Trophoblast cell (in vitro differentiated cells and primary cell): ENCODE data around the gene SLC6A19.

Experiments
- DNase-seq, 2 donors: peaks; one replicate each; pipeline ENCODE4 v3.0.0-alpha.2; 2016
- H2AFZ ChIP-seq: 2 replicates; pipeline ENCODE4 v1.6.1; 2013; ENCODE audit warnings: low read length, moderate library complexity, mild to moderate bottlenecking; ENCODE audit not compliant: insufficient read depth, poor library complexity
- H2AK5ac ChIP-seq: 2 replicates; pipeline ENCODE4 v1.6.1; 2013; ENCODE audit warnings: mild to moderate bottlenecking, low read length
- H2BK120ac ChIP-seq: 2 replicates; pipeline ENCODE4 v1.6.1; 2013; ENCODE audit warnings: low read length, mild to moderate bottlenecking, moderate library complexity; ENCODE audit not compliant: insufficient read depth, poor library complexity
- H2BK12ac ChIP-seq: 2 replicates; pipeline ENCODE4 v1.6.1; 2013; ENCODE audit warnings: mild to moderate bottlenecking, low read length, moderate library complexity
- H2BK5ac ChIP-seq: 2 replicates; pipeline ENCODE4 v1.6.1; 2013; ENCODE audit warnings: low read length, low read depth, moderate library complexity, mild to moderate bottlenecking; ENCODE audit not compliant: poor library complexity
- H3K14ac ChIP-seq: 2 replicates; pipeline ENCODE4 v1.6.1; 2013; ENCODE audit warnings: mild to moderate bottlenecking, low read length
- H3K18ac ChIP-seq: 2 replicates; pipeline ENCODE4 v1.6.1; 2013; ENCODE audit warnings: mild to moderate bottlenecking, low read length
- H3K23ac ChIP-seq: 2 replicates; pipeline ENCODE4 v1.6.1; 2013; ENCODE audit warnings: low read length
- H3K27ac ChIP-seq: 2 replicates; pipeline ENCODE4 v1.5.1; 2013; ENCODE audit warnings: low read depth, mild to moderate bottlenecking, inconsistent platforms, low read length, moderate library complexity
- H3K27me3 ChIP-seq: 2 replicates; pipeline ENCODE4 v1.6.1; 2013; ENCODE audit warnings: inconsistent platforms, mild to moderate bottlenecking, low read length, moderate library complexity; ENCODE audit not compliant: insufficient read depth
- H3K36me3 ChIP-seq, 2 experiments: 1 replicate in 1 of 2; 2 replicates in 1 of 2; pipeline ENCODE4 v1.6.1; 2013; ENCODE audit warnings: low read length in 2 of 2, mild to moderate bottlenecking in 2 of 2, moderate library complexity in 1 of 2; ENCODE audit not compliant: insufficient read depth in 2 of 2, control insufficient read depth in 1 of 2
- H3K4ac ChIP-seq: 2 replicates; pipeline ENCODE4 v1.6.1; 2013; ENCODE audit warnings: low read depth, mild to moderate bottlenecking, low read length, moderate library complexity
- H3K4me1 ChIP-seq, 2 experiments: 1 replicate in 1 of 2; 2 replicates in 1 of 2; pipeline ENCODE4 v1.6.1; 2013; ENCODE audit warnings: low read length in 2 of 2, mild to moderate bottlenecking in 2 of 2, moderate library complexity in 1 of 2; ENCODE audit not compliant: insufficient read depth in 2 of 2, control insufficient read depth in 1 of 2
- H3K4me2 ChIP-seq: 2 replicates; pipeline ENCODE4 v1.6.1; 2013; ENCODE audit warnings: inconsistent platforms, mild to moderate bottlenecking, low read length, moderate library complexity
- H3K4me3 ChIP-seq: 2 replicates; pipeline ENCODE4 v1.5.1; 2013; ENCODE audit warnings: mild to moderate bottlenecking, low read depth, low read length, inconsistent platforms
- H3K79me1 ChIP-seq: one replicate; pipeline ENCODE4 v1.6.1; 2013; ENCODE audit warnings: low read length
- H3K79me2 ChIP-seq: 2 replicates; pipeline ENCODE4 v1.6.1; 2013; ENCODE audit warnings: low read length, mild to moderate bottlenecking; ENCODE audit not compliant: control insufficient read depth, insufficient read depth, poor library complexity
- H3K9ac ChIP-seq: 2 replicates; pipeline ENCODE4 v1.6.1; 2013; ENCODE audit warnings: mild to moderate bottlenecking, low read length
- H3K9me3 ChIP-seq: 2 replicates; pipeline ENCODE4 v1.6.1; 2013; ENCODE audit warnings: low read depth, mild to moderate bottlenecking, control low read depth, inconsistent platforms, low read length; ENCODE audit not compliant: insufficient read depth
- H4K12ac ChIP-seq: 2 replicates; pipeline ENCODE4 v1.6.1; 2013; ENCODE audit warnings: low read depth, mild to moderate bottlenecking, low read length, moderate library complexity
- H4K8ac ChIP-seq: 2 replicates; pipeline ENCODE4 v1.6.1; 2013; ENCODE audit warnings: low read depth, mild to moderate bottlenecking, low read length, moderate library complexity
- H4K91ac ChIP-seq: one replicate; pipeline ENCODE4 v1.6.1; 2013; ENCODE audit warnings: low read depth, mild to moderate bottlenecking, low read length, moderate library complexity
- WGBS: extraction: QIAGEN DNeasy Blood & Tissue Kit; methylation state at CpG from one replicate; pipeline ENCODE4 v1.1.7; 2013; ENCODE audit warnings: missing lambda C conversion rate; ENCODE audit not compliant: insufficient read length, insufficient coverage; ENCODE audit errors: extremely low coverage; 5-methylcytosine and 5-hydroxymethylcytosine counted together

Gene SLC6A19

GRCh38 chr5:1212271-1212670 lies 10.9 kb downstream of the SLC6A19 start:
- Histone ChIP-seq H2AFZ (no peak overlapping the region), H3K79me1 (no peaks in the 10 kb centered on the region)
- WGBS, result no CpG with 5 or more reads among the region's 20 CpGs

DNA sequence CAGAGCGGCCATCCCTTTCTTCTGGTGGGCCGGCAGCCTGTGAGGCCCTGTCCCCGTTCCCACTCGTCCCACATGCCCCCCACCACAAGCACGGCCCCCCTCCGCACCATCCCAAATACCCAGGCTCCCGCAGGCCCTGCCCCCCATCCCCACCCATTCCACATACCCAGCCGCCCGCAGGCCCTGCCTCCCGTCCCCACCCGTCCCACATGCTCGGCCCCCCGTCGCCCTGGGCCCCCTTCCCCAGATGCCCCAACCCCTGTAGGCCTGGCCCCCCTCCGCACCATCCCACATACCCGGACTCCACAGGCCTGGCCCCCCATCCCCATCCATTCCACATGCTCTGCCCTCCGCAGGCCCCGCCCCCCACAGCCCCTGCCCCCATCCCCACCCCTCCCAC lies 11.5 kb downstream of the SLC6A19 start:
- DNase-seq, result no peak
- no peaks in the 10 kb centered on the region for H3K79me2 ChIP-seq

More at GRCh38 chr5:1212271-1212670, 10.9 kb downstream of the SLC6A19 start:
- Histone ChIP-seq H2AK5ac (no peak overlapping the region), H2BK12ac (no peak overlapping the region), H2BK5ac (no peak overlapping the region), H3K4me3 (no peak overlapping the region), H3K4me2 (no peak overlapping the region), H3K14ac (no peak overlapping the region), H3K27ac (no peak overlapping the region), H3K18ac (no peak overlapping the region), H3K9ac (no peak overlapping the region), H3K4me1 (no peaks in the 10 kb centered on the region), H3K23ac (no peak overlapping the region), H4K91ac (no peak overlapping the region), H3K4ac (no peak overlapping the region), H3K79me2 (no peaks in the 10 kb centered on the region), H3K36me3 (no peaks in the 10 kb centered on the region), H3K9me3 (peaks cover 19% of the 10 kb centered on the region), H4K12ac (no peak overlapping the region), H2BK120ac (no peak overlapping the region), H4K8ac (no peak overlapping the region), H3K27me3 (no peaks in the 10 kb centered on the region)
- DNase-seq, result no peak

DNA sequence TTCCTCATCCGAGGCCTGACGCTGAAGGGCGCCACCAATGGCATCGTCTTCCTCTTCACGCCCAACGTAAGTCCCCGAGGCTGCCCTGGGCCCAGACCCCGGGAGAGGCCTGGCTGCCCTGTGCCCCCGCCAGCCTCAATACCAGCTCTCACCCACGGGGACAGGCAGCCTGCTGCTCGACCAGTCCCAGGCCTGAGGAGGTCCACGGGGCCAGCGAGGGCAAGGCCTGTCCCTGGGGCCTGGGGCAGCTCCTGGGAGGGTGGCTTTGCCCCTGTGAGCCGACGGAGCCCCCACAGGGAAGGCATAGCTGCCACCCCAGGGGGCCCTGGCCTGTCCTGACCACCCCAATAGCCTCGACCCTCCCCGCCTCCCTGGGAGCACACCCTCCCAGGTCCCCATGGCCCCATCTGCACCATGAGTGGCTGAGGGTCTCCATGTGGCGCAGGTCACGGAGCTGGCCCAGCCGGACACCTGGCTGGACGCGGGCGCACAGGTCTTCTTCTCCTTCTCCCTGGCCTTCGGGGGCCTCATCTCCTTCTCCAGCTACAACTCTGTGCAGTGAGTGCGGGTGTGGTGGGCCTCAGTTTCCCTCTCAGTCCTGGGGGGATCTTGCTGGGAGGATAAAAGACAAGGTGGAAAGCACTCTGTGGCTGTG lies 12.2 kb downstream of the SLC6A19 start:
- H3K79me2 ChIP-seq, result no peaks in the 10 kb centered on the region
- no peak overlapping the region for H3K4me3 ChIP-seq
- H3K79me1 ChIP-seq, result no peaks in the 10 kb centered on the region
- H3K27ac ChIP-seq, result no peak overlapping the region
- no peak overlapping the region for H2BK120ac ChIP-seq
- no peak overlapping the region for H3K9ac ChIP-seq
- no peak overlapping the region for H2BK12ac ChIP-seq
- no peaks in the 10 kb centered on the region for H3K36me3 ChIP-seq
- H3K27me3 ChIP-seq, result no peaks in the 10 kb centered on the region
- no peak overlapping the region for H2BK5ac ChIP-seq
- no peak overlapping the region for H2AFZ ChIP-seq
- no peak overlapping the region for H2AK5ac ChIP-seq
- no peak overlapping the region for H3K14ac ChIP-seq
- no peak overlapping the region for H4K91ac ChIP-seq
- DNase-seq, result no peak
- H3K23ac ChIP-seq, result no peak overlapping the region
- peaks cover 19% of the 10 kb centered on the region for H3K9me3 ChIP-seq
- no peak overlapping the region for H3K18ac ChIP-seq
- no peak overlapping the region for H3K4ac ChIP-seq
- no peak overlapping the region for H4K8ac ChIP-seq
- no peaks in the 10 kb centered on the region for H3K4me1 ChIP-seq
- WGBS, result no CpG with 5 or more reads among the region's 25 CpGs
- H4K12ac ChIP-seq, result no peak overlapping the region
- no peak overlapping the region for H3K4me2 ChIP-seq

More for the DNA sequence above, 11.5 kb downstream of the SLC6A19 start:
- no peaks in the 10 kb centered on the region for H3K36me3 ChIP-seq
- H2BK5ac ChIP-seq, result no peak overlapping the region
- no peaks in the 10 kb centered on the region for H3K79me1 ChIP-seq
- peaks cover 19% of the 10 kb centered on the region for H3K9me3 ChIP-seq
- H3K27ac ChIP-seq, result no peak overlapping the region
- no peak overlapping the region for H3K14ac ChIP-seq
- WGBS, result no CpG with 5 or more reads among the region's 18 CpGs
- H4K12ac ChIP-seq, result no peak overlapping the region
- no peak overlapping the region for H3K4ac ChIP-seq
- no peak overlapping the region for H2BK12ac ChIP-seq
- no peak overlapping the region for H4K8ac ChIP-seq
- no peak overlapping the region for H3K23ac ChIP-seq
- H3K4me2 ChIP-seq, result no peak overlapping the region
- no peak overlapping the region for H2AK5ac ChIP-seq
- no peak overlapping the region for H4K91ac ChIP-seq
- no peak overlapping the region for H2AFZ ChIP-seq
- no peak overlapping the region for H3K9ac ChIP-seq
- H3K4me3 ChIP-seq, result no peak overlapping the region
- no peaks in the 10 kb centered on the region for H3K4me1 ChIP-seq
- H3K18ac ChIP-seq, result no peak overlapping the region
- H2BK120ac ChIP-seq, result no peak overlapping the region
- H3K27me3 ChIP-seq, result no peaks in the 10 kb centered on the region

DNA sequence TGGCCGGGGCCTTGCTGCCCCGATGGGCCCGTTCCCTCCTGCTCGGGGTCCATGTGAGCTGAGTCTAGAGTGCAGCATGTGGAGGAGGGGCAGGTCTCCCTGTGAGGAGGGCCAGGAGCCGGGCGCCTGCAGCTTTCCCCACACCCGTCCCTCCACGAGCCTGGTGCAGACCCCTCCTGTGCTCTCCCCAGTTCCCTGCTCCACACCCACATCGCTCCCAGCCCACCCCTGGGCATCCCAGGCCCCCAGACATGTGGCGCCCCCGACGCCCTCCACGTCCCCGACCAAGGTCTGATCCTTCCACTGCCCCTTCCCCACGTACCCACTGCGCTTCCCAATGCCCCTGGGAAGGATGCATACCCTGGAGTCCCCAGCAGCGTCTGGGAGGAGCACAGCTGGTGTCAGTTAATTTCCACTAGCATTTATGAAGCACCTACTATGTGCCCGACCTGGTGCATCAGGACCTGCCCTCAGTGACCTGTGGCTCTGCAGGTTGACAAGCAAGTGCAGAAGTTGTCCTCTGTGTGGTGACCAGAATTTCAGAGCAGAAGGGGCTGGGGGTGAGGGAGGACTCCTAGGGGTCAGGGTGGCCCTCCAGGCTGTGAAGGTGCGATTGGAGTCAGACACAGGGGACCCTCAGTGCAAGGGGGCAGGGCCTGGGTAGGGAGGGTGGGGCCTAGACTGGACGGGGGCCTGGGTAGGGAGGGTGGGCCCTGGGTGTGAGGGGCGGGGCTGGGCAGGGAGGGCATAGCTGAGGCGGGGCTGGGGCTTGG lies 13.0 kb downstream of the SLC6A19 start:
- no peaks in the 10 kb centered on the region for H3K79me1 ChIP-seq
- no peak overlapping the region for H4K12ac ChIP-seq
- DNase-seq, result no peak
- H2AK5ac ChIP-seq, result no peak overlapping the region
- no peaks in the 10 kb centered on the region for H3K4me1 ChIP-seq
- no peak overlapping the region for H4K8ac ChIP-seq
- H4K91ac ChIP-seq, result no peak overlapping the region
- H3K27ac ChIP-seq, result no peak overlapping the region
- H2BK12ac ChIP-seq, result no peak overlapping the region
- H3K23ac ChIP-seq, result no peak overlapping the region
- no peak overlapping the region for H3K18ac ChIP-seq
- H3K79me2 ChIP-seq, result no peaks in the 10 kb centered on the region
- H3K14ac ChIP-seq, result no peak overlapping the region
- H3K4ac ChIP-seq, result no peak overlapping the region
- no CpG with 5 or more reads among the region's 22 CpGs for WGBS
- no peak overlapping the region for H2BK5ac ChIP-seq
- peaks cover 19% of the 10 kb centered on the region for H3K9me3 ChIP-seq
- H3K36me3 ChIP-seq, result no peaks in the 10 kb centered on the region
- no peak overlapping the region for H3K4me2 ChIP-seq
- no peaks in the 10 kb centered on the region for H3K27me3 ChIP-seq
- H3K9ac ChIP-seq, result no peak overlapping the region
- no peak overlapping the region for H2BK120ac ChIP-seq
- no peak overlapping the region for H2AFZ ChIP-seq
- H3K4me3 ChIP-seq, result no peak overlapping the region
